GM19468 (cell line): ENCODE measurements around the gene KAT2A.

ENCODE experiments used
- ATAC-seq: cut with Tn5 transposase; IDR thresholded peaks from one replicate; pipeline ENCODE4 v1.9.1; 2021; ENCODE audit warnings: mild to moderate bottlenecking, moderate library complexity, moderate number of reproducible peaks; ENCODE audit not compliant: unreplicated experiment; ENCODE audit errors: extremely low read depth

Gene KAT2A

DNA sequence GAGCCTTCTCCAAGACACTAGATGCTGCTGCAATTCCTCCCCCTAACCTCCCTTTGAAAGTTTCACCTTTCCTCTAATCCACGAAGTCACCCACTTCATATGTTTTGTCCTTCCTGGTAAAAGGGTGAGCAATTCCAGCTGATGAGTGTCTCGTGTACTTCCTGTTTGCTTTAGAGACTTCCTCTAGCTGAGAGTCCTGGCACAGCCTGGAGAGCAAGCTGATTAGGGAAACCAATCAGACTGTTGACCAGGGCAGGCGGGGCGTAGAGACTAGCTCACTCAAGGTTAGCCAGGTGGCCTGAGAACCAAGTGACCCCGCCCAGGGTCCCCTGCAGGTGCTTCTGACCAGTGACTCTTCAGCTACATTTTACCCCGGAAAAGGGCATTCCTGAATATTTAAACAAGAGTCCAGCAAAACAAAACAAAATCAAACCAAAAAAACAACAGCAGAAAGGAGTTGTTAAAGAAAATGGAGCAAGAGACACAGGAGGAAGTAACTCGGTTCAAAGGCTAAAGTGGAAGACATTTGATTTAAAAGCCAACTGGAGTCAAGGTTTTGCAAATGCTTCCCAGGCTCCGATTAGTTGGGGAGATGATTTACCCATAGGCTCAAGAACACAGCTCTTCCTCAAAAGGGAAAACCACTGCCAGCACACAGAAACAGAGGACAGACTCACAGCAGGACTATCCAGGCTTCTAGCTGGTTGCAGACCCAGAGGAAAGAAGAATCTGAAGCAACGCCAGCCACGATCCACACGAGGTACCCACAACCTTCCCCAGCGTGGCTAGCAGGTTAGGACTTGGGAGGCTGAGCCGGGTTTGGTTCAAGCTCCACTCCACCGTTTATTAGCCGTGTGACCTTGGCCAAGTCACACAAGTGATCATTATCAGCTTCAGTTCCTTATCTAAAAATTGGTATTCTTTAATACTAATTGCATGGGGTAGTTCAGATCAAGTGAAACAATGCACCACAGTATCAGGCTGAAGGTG is 14.8 kb upstream of the KAT2A start:
- ATAC-seq = no peak

DNA sequence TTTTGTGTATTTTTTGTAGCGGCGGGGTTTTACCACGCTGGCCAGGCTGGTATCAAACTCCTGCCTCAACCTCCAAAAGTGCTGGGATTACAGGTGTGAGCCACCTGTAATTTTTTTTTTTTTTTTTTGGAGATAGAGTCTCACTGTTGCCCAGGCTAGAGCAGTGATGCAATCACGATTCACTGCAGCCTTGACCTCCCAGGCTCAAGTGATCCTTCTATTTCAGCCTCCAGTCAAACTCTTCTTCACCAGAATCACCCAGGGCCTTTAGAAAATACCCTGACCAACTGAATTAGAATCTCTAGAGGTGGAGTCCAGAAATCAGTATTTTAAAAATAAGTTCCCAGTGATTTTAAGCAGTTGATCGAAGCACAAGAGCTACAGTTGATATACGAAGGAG is 14.0 kb upstream of the KAT2A start:
- ATAC-seq = no peak

DNA sequence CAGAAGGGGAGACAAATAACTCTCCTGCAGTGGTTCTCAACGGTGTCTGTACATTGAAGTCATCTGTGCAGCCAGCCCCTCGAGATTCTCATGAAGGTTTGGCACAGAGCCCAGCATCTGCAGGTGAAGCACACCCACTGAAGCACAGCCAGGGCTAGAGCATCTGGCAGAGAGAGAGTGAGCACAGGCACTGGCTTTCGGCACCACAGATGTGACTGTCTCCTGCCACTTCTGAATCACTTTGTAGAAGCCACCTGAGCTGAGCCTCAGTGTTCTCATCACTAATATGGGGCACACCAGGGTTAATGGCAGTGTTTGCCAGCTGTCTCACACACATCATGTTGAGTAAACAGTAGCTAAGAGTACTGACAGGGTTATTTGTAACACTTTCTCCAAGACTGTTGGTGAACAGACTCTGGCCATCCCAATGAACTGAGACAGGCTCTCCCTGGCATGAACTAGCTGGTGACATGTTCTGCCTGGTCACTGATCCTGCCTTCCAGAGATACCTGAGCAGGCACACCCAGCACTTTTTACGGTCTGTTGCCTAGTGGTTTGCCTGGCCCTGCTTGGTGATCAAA is 12.4 kb upstream of the KAT2A start:
- ATAC-seq = no peak

DNA sequence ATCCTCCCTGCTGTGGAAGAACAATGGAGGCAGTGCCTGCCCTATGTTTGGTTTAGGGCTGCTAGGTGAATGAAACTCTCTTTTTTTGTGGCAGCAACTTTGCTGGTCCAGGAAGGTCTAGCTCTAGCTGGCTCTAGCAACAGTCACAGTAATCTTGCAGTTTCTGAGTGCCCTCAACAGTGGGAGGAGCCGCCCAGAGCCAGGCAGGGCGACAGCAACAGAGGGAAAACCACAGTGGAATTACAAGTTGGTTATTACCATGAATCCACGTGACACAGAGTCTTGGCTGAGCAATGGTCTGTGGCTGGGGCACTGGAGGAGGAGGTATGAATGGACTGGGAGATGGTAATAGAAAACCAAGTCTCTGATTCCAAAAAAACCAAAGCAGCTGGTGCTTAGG is 11.8 kb upstream of the KAT2A start:
- no peak for ATAC-seq

- ATAC-seq = no peak
These were observed 10.8 kb upstream of the KAT2A start for GRCh38 chr17:42131981-42132432.

DNA sequence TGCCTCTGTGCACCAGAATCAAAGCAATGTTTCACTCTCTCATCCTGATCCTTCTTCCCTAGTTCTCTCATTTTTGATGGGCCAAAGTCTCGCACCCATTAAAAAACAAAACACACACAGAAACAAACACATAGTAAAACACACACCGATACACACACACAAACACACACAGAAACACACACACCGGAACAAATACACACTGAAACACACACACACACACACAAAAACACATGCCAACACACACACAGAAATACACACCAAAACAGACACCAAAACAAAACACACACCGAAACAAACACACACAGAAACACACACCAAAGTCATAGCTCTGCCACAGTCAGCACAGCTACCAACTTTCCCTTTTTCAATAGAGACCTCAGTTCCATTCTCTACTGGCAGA is 10.1 kb upstream of the KAT2A start:
- ATAC-seq = no peak

DNA sequence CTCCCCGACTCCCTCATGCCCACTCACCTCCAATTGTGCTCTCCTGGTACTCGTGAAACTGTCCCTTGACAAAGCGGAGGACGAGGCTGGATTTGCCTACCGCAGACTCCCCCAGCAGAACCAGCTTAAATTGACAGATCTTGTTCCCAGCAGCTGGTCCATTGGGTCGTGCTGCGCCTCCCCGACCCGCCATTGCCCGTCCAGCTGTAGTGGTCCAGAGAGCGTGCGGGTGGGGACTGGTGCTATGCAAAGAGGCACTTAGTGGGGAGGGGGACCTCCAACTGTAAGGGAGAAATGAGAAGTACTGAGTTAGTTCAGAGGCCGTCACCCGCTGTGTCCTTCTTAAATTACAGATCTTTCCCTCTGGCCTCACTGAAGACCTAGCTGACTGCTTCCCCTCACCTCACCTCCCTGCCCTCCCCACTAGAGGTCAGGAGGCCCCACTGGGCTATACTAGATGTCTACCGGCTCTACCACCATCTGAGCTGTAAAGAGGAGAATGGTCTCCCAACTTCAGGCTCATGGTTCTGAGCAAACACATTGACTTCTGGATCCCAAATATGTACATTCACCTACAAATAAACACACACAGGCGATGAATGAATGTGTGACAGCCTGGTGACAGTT is 9.3 kb upstream of the KAT2A start:
- no peak for ATAC-seq

GRCh38 chr17:42129109-42129837 is 8.1 kb upstream of the KAT2A start:
- no peak for ATAC-seq

GRCh38 chr17:42127414-42127813 is 6.2 kb upstream of the KAT2A start:
- no peak for ATAC-seq

DNA sequence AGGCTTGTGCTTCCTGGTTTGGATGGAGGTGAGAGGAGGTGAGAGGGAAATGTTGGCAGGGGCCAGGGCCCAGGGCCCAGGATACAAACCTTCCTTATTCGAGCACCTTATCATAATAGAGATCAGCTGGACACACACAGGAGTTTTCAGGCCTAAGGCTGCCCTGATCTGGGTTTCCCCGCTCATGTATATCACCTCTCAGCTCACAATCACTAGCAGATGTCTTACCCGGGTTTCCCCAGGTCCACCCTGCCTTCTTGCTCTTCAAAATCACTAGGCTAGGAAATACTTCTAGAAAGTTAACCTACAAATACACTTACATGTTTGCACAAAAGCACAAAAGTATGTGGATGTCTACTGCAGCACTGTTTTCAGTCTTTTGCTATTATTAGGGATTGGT is 5.7 kb upstream of the KAT2A start:
- ATAC-seq = no peak

- ATAC-seq = no peak
These were observed 4.4 kb upstream of the KAT2A start for GRCh38 chr17:42125565-42125964.

GRCh38 chr17:42124256-42124655 is 3.1 kb upstream of the KAT2A start:
- no peak for ATAC-seq

GRCh38 chr17:42122371-42123303 is 1.5 kb upstream of the KAT2A start, which contains the start of gene HSPB9:
TSS of gene HSPB9 (plus strand) at chr17:42122804. CDS start at chr17:42122851, 47 bp downstream.
- ATAC-seq = no peak

DNA sequence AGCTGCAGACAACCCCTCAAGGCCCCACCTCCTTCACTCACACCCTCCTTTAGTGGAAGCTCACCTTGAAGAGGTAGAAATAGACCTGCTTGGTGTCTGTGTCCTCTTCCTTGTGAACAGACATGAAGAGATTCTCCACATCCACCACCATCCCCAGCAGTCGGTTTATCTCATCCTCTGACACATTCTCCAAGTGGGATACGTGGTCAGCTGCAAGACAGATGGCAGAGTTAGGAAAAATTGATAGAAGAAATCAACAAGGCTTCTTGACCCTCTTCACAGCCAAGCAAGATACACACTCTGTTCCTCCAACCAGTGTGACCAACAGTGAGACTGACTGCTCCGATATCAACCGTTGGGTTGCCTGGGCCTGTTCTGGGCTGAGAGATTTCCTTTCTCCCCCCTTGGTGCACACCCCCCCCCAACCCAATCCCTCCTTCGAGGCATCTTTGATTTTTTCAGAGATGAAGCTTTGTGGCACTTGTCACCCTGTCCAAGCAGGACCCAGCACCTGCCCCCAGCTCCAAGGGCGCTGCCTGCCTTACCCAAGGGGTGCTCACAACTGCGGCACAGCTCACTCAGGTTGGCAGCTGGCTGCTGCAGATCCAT is 902 bp downstream of the KAT2A start:
- ATAC-seq = no peak

- ATAC-seq = no peak
These were observed 1.9 kb downstream of the KAT2A start for GRCh38 chr17:42119301-42119700.

DNA sequence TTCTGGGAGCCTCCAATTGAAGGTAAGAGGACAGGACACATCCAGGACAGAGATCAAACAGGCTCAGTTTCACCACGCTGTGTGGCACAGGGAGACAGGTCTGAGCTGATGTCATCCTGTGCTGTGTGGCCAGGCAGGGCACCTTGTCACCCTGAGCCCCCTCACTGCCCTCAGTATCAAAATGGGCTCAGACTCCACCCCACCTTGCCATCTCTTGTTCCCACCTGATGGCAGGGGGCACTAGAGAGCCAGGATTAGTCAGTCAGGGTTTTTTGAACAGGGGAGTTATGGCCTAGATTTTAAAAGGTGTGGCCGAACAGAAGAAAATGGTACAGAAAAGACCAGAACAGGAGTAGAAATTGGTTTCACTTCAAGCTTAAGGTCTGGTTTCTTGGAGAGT is 2.6 kb downstream of the KAT2A start:
- no peak for ATAC-seq

DNA sequence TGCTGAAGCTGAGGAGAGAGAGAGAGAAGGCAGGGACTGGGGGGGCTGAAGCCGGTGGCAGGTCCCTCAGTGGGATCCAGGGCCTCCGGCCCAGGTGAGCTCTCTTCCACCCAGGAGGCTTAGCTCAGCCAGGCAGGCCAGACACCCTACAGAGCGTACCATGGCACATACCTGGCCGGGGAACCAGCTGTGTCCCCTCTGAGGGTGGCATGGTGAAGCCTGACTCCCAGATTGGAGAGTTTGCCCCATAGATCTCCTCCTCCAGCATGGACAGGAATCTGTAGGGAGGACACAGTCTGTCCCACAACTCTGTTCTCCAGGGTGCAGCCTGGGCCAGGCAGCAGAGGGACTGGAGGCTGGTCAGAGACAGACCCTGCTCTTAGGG is 3.0 kb downstream of the KAT2A start:
- no peak for ATAC-seq

- ATAC-seq = no peak
These were observed 3.6 kb downstream of the KAT2A start for GRCh38 chr17:42117397-42118125.
